Measurements from ENCODE around the gene PROS1. TPM values are rescaled to one million over a fixed set of nuclear protein-coding genes. Genes with fewer than 3 reads are reported as not detected.

The PROS1 gene
- total RNA-seq, 1 experiment from 2014 or later, result 9.2 TPM

DNA sequence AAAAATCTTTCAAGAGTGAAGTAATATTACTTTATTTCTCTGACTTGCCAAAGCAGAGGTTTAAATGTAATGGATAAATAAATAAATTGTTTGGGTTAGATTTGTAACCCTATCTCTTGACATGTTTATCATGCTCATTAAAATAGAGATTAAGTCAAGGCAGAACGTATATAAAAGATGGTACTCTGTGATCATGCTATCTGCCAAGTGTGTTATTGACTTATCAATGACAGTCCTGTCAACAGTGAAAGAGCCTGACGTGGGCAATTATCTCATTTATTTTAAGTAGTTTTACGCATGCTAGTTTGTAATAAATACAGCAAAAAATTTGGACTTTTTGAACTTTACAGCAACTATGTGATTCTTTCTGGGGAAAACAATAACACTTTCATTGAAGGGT lies 43.7 kb downstream of the PROS1 start:
- Histone ChIP-seq H3K4me3 (ENCODE audit: low read depth, low read length, poor library complexity, severe bottlenecking) (no peak overlapping the region), H3K36me3 (ENCODE audit: insufficient read depth, low read length, poor library complexity, severe bottlenecking) (no peaks in the 10 kb centered on the region), H3K27me3 (replicated peaks; ENCODE audit: insufficient read depth, low read depth, low read length, poor library complexity) (no peaks in the 10 kb centered on the region), H3K4me1 (ENCODE audit: insufficient read depth, low read length, poor library complexity, severe bottlenecking) (no peaks in the 10 kb centered on the region), H3K9me3 (ENCODE audit: low read depth, low read length, poor library complexity, severe bottlenecking) (no peaks in the 10 kb centered on the region), H3K27ac (ENCODE audit: low read depth, low read length, poor library complexity, severe bottlenecking) (no peak overlapping the region)
- ChIA-PET POLR2A (ENCODE audit: low non-redundant PET) (no interaction called here), CTCF (no interaction called here)
- DNase-seq (ENCODE audit: low spot score), result no peak
- intact Hi-C loops (cut with micrococcal nuclease; ENCODE audit: unreplicated experiment), result loop anchor here (10.0 kb wide), 1 partner anchor 65 kb away; no protein-coding TSS in a partner anchor
- BruUV-seq (replicated peaks), result no TSS peak
- TF ChIP-seq EZH2 (IDR thresholded peaks at IDR 0.05; ENCODE audit: borderline replicate concordance, low read depth, low read length, poor library complexity, severe bottlenecking), result no peak
- TF ChIP-seq, protein P1, sequence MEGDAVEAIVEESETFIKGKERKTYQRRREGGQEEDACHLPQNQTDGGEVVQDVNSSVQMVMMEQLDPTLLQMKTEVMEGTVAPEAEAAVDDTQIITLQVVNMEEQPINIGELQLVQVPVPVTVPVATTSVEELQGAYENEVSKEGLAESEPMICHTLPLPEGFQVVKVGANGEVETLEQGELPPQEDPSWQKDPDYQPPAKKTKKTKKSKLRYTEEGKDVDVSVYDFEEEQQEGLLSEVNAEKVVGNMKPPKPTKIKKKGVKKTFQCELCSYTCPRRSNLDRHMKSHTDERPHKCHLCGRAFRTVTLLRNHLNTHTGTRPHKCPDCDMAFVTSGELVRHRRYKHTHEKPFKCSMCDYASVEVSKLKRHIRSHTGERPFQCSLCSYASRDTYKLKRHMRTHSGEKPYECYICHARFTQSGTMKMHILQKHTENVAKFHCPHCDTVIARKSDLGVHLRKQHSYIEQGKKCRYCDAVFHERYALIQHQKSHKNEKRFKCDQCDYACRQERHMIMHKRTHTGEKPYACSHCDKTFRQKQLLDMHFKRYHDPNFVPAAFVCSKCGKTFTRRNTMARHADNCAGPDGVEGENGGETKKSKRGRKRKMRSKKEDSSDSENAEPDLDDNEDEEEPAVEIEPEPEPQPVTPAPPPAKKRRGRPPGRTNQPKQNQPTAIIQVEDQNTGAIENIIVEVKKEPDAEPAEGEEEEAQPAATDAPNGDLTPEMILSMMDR (conservative IDR thresholded peaks at IDR 0.05; ENCODE audit: low read depth, low read length), result no peak

DNA sequence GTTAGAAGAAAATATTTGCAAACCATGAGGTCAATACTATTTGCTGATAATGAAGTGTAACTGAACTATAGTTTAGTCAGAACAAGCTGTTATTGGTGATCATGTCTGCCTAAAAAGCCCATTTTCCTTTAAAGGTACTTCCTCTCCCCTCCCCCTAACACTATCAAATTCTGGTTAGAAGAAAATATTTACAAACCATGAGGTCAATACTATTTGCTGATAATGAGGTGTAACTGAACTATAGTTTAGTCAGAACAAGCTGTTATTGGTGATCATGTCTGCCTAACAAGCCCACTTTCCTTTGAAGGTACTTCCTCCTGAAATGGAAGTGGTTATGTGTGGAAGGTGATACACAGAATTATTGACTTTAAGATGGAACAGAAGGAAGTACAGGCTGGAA lies 46.9 kb downstream of the PROS1 start:
- DNase-seq (ENCODE audit: low spot score), result no peak
- no peaks in the 10 kb centered on the region for H3K27me3 ChIP-seq (replicated peaks; ENCODE audit: insufficient read depth, low read depth, low read length, poor library complexity)
- no peaks in the 10 kb centered on the region for H3K9me3 ChIP-seq (ENCODE audit: low read depth, low read length, poor library complexity, severe bottlenecking)
- no peak overlapping the region for H3K4me3 ChIP-seq (ENCODE audit: low read depth, low read length, poor library complexity, severe bottlenecking)
- no peaks in the 10 kb centered on the region for H3K36me3 ChIP-seq (ENCODE audit: insufficient read depth, low read length, poor library complexity, severe bottlenecking)
- POLR2A ChIA-PET (ENCODE audit: low non-redundant PET), result no interaction called here
- CTCF ChIA-PET, result no interaction called here
- no TSS peak for BruUV-seq (replicated peaks)
- intact Hi-C loops (cut with micrococcal nuclease; ENCODE audit: unreplicated experiment), result no loop called here
- no peaks in the 10 kb centered on the region for H3K4me1 ChIP-seq (ENCODE audit: insufficient read depth, low read length, poor library complexity, severe bottlenecking)
- H3K27ac ChIP-seq (ENCODE audit: low read depth, low read length, poor library complexity, severe bottlenecking), result no peak overlapping the region
- TF ChIP-seq, protein P1 (conservative IDR thresholded peaks at IDR 0.05; ENCODE audit: low read depth, low read length), result no peak
- no peak for TF ChIP-seq EZH2 (IDR thresholded peaks at IDR 0.05; ENCODE audit: borderline replicate concordance, low read depth, low read length, poor library complexity, severe bottlenecking)

DNA sequence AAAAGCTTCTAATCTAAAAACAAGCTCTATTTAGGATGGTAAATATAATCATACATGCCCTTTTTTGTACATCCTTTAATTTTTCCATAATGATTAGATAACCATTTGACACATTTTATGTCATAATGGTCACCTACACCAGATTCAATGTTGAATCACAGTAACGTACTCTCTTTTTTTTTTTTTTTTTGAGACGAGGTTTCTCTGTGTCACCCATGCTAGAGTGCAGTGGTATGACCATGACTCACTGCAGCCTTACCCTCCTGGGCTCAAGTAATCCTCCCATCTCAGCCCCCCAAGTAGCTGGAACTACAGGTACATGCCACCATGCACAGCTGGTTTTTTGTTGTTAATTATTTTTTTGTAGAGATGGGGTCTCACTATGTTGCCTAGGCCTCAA lies 49.2 kb downstream of the PROS1 start:
- Histone ChIP-seq H3K27ac (ENCODE audit: low read depth, low read length, poor library complexity, severe bottlenecking) (no peak overlapping the region), H3K27me3 (replicated peaks; ENCODE audit: insufficient read depth, low read depth, low read length, poor library complexity) (no peaks in the 10 kb centered on the region), H3K36me3 (ENCODE audit: insufficient read depth, low read length, poor library complexity, severe bottlenecking) (no peaks in the 10 kb centered on the region), H3K4me3 (ENCODE audit: low read depth, low read length, poor library complexity, severe bottlenecking) (no peak overlapping the region), H3K9me3 (ENCODE audit: low read depth, low read length, poor library complexity, severe bottlenecking) (no peaks in the 10 kb centered on the region), H3K4me1 (ENCODE audit: insufficient read depth, low read length, poor library complexity, severe bottlenecking) (no peaks in the 10 kb centered on the region)
- BruUV-seq (replicated peaks), result no TSS peak
- no peak for DNase-seq (ENCODE audit: low spot score)
- CTCF ChIA-PET, result no interaction called here
- POLR2A ChIA-PET (ENCODE audit: low non-redundant PET), result no interaction called here
- no peak for TF ChIP-seq EZH2 (IDR thresholded peaks at IDR 0.05; ENCODE audit: borderline replicate concordance, low read depth, low read length, poor library complexity, severe bottlenecking)
- TF ChIP-seq, protein P1 (conservative IDR thresholded peaks at IDR 0.05; ENCODE audit: low read depth, low read length), result no peak
- intact Hi-C loops (cut with micrococcal nuclease; ENCODE audit: unreplicated experiment), result no loop called here
